Activated B cell treated with CpG ODN at 0.5 μM for 24 hours (primary cell): Measurements from ENCODE around the gene SASH1. TPM values are rescaled to one million over a fixed set of nuclear protein-coding genes. Genes with fewer than 3 reads are reported as not detected.

Experiments
- ATAC-seq: fragments of 200-7000 bp; cut with Tn5 transposase; one replicate; pipeline ENCODE4 v1.10.0; 2021; ENCODE audit warnings: low read depth, mild to moderate bottlenecking, moderate library complexity
- CTCF ChIA-PET: fragments of 350-600 bp; sonication (Branson Sonifier 250); formaldehyde crosslinking; loops from one replicate; lab custom pipeline; 2021; ENCODE audit warnings: antibody characterized with exemption; lab: Charles Lee
- POLR2A ChIA-PET: fragments of 350-600 bp; sonication (Branson Sonifier 250); formaldehyde crosslinking; loops from one replicate; lab custom pipeline; 2021; ENCODE audit warnings: antibody characterized with exemption; lab: Charles Lee
- DNase-seq: peaks from one replicate; pipeline ENCODE4 v3.0.0; 2022
- H3K27ac Mint-ChIP-seq: one replicate; pipeline ENCODE4 v1.8.0; 2020; ENCODE audit warnings: mixed read lengths
- H3K27me3 Mint-ChIP-seq: one replicate; pipeline ENCODE4 v1.8.0; 2021; ENCODE audit warnings: mixed read lengths
- H3K36me3 Mint-ChIP-seq: one replicate; pipeline ENCODE4 v1.8.0; 2021; ENCODE audit warnings: low read depth, mixed read lengths
- H3K4me1 Mint-ChIP-seq: one replicate; pipeline ENCODE4 v1.8.0; 2021; ENCODE audit warnings: mixed read lengths
- H3K4me3 Mint-ChIP-seq: one replicate; pipeline ENCODE4 v1.8.0; 2020; ENCODE audit warnings: mild to moderate bottlenecking, mixed read lengths
- H3K9me3 Mint-ChIP-seq: one replicate; pipeline ENCODE4 v1.8.0; 2020; ENCODE audit warnings: mixed read lengths
- CTCF ChIP-seq: fragments of 200-600 bp; IDR thresholded peaks from one replicate; pipeline ENCODE4 v1.8.0; 2022; ENCODE audit warnings: antibody characterized with exemption, mild to moderate bottlenecking
- intact Hi-C: fragments of 100-400 bp; cut with micrococcal nuclease; formaldehyde crosslinking; loops from one replicate; pipeline ENCODE4 v1.15.1; 2024
- total RNA-seq: library from RNA; stranded (reverse); gene quantifications from 2 replicates; pipeline ENCODE4 v1.2.3, GENCODE V29; 2022

SASH1 gene
- total RNA-seq, 1 donor from 2014 or later = 0.49 TPM

- Mint-ChIP-seq H3K4me1 (no peaks in the 10 kb centered on the region), H3K27me3 (peaks cover 10% of the 10 kb centered on the region), H3K9me3 (no peaks in the 10 kb centered on the region), H3K27ac (no peak overlapping the region), H3K36me3 (no peaks in the 10 kb centered on the region), H3K4me3 (no peak overlapping the region)
- no peak for TF ChIP-seq CTCF
- no peak for ATAC-seq
- no peak for DNase-seq
- POLR2A ChIA-PET = no interaction called here
- CTCF ChIA-PET = no interaction called here
- intact Hi-C loops = no loop called here
Measured at GRCh38 chr6:148401571-148401970, 58.9 kb downstream of the SASH1 start.

- intact Hi-C loops = no loop called here
- H3K27me3 Mint-ChIP-seq = peaks cover 9% of the 10 kb centered on the region
- H3K4me3 Mint-ChIP-seq = no peak overlapping the region
- POLR2A ChIA-PET = no interaction called here
- DNase-seq = no peak
- no peaks in the 10 kb centered on the region for H3K4me1 Mint-ChIP-seq
- TF ChIP-seq CTCF = no peak
- CTCF ChIA-PET = no interaction called here
- no peaks in the 10 kb centered on the region for H3K36me3 Mint-ChIP-seq
- H3K9me3 Mint-ChIP-seq = no peaks in the 10 kb centered on the region
- no peak for ATAC-seq
- H3K27ac Mint-ChIP-seq = no peak overlapping the region
Measured at GRCh38 chr6:148404456-148405054, 61.9 kb downstream of the SASH1 start.

DNA sequence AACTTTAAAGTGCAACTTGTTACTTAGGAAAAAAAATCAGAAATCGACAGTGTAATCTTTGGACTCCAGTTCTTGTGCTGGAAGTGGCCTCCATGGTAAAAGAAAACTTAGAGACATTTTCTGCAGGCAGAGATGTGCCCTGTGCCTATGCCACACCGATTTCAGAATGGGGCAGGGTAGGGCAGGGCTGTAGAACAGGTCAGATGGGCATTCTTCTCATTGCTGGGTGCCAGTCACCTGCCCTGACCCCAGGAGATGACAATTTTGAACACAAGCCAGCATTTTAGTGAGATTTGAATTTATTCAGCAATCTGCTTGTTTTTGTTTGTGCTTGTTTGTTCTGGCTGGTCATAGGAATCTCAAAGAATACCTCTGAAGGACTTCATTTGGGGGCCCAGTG lies 63.3 kb downstream of the SASH1 start:
- H3K27me3 Mint-ChIP-seq = peaks cover 9% of the 10 kb centered on the region
- H3K9me3 Mint-ChIP-seq = no peaks in the 10 kb centered on the region
- ATAC-seq (no peak), DNase-seq (no peak)
- ChIA-PET CTCF (no interaction called here), POLR2A (no interaction called here)
- no peak for TF ChIP-seq CTCF
- H3K4me1 Mint-ChIP-seq = no peaks in the 10 kb centered on the region
- H3K4me3 Mint-ChIP-seq = no peak overlapping the region
- no peaks in the 10 kb centered on the region for H3K36me3 Mint-ChIP-seq
- intact Hi-C loops = no loop called here
- no peak overlapping the region for H3K27ac Mint-ChIP-seq

DNA sequence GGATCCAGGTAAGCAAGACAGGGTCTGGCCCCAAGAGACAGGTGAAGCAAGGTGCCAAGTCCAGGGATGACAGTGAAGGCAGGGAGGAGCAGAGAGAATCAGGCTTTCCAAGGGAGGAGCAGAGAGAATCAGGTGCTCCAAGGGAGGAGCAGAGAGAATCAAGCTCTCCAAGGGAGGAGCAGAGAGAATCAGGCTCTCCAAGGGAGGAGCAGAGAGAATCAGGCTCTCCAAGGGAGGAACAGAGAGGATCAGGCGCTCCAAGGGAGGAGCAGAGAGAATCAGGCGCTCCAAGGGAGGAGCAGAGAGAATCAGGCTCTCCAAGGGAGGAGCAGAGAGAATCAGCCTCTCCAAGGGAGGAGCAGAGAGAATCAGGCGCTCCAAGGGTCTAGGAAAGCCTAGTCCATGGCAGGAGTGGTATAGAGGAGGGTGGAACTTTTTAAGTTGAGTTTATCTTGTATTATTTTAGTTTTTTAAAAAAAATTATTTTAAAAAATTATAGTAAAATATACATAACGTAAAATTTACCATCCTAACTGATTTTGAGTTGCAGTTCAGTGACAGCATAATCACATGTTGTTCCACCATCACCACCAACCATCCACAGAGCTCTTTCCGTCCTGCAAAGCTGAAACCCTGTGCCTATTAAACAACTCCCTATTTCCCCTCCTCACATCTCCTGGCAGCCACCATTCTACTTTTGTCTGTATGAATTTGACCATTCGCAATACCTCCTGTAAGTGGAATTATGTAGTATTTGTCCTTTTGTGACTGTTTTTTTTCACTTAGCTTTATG lies 64.1 kb downstream of the SASH1 start:
- Mint-ChIP-seq H3K9me3 (no peaks in the 10 kb centered on the region), H3K4me3 (no peak overlapping the region), H3K36me3 (no peaks in the 10 kb centered on the region), H3K27me3 (peaks cover 9% of the 10 kb centered on the region), H3K4me1 (no peaks in the 10 kb centered on the region), H3K27ac (no peak overlapping the region)
- ChIA-PET CTCF (no interaction called here), POLR2A (no interaction called here)
- no peak for TF ChIP-seq CTCF
- DNase-seq (no peak), ATAC-seq (no peak)
- intact Hi-C loops = no loop called here

- ChIA-PET CTCF (no interaction called here), POLR2A (no interaction called here)
- intact Hi-C loops = no loop called here
- no peaks in the 10 kb centered on the region for H3K4me1 Mint-ChIP-seq
- ATAC-seq (no peak), DNase-seq (no peak)
- no peaks in the 10 kb centered on the region for H3K36me3 Mint-ChIP-seq
- H3K27ac Mint-ChIP-seq = no peak overlapping the region
- no peaks in the 10 kb centered on the region for H3K9me3 Mint-ChIP-seq
- H3K27me3 Mint-ChIP-seq = peaks cover 9% of the 10 kb centered on the region
- TF ChIP-seq CTCF = no peak
- no peak overlapping the region for H3K4me3 Mint-ChIP-seq
Measured at GRCh38 chr6:148407372-148407771, 64.7 kb downstream of the SASH1 start.
